ENCODE measurements around the gene BAIAP2L1. TPM values are rescaled to one million over a fixed set of nuclear protein-coding genes. Genes with fewer than 3 reads are reported as not detected.

Gene BAIAP2L1
- total RNA-seq, 2 donors from 2014 or later: 30.5 to 38.4 TPM

- Mint-ChIP-seq H3K4me3 (no peak overlapping the region), H3K27me3 (ENCODE audit: insufficient read depth) (no peaks in the 10 kb centered on the region), H3K36me3 (ENCODE audit: low read depth) (peaks cover 47% of the 10 kb centered on the region), H3K9me3 (no peaks in the 10 kb centered on the region), H3K27ac (no peak overlapping the region), H3K4me1 (peaks cover 9% of the 10 kb centered on the region)
- TF ChIP-seq, protein P1, sequence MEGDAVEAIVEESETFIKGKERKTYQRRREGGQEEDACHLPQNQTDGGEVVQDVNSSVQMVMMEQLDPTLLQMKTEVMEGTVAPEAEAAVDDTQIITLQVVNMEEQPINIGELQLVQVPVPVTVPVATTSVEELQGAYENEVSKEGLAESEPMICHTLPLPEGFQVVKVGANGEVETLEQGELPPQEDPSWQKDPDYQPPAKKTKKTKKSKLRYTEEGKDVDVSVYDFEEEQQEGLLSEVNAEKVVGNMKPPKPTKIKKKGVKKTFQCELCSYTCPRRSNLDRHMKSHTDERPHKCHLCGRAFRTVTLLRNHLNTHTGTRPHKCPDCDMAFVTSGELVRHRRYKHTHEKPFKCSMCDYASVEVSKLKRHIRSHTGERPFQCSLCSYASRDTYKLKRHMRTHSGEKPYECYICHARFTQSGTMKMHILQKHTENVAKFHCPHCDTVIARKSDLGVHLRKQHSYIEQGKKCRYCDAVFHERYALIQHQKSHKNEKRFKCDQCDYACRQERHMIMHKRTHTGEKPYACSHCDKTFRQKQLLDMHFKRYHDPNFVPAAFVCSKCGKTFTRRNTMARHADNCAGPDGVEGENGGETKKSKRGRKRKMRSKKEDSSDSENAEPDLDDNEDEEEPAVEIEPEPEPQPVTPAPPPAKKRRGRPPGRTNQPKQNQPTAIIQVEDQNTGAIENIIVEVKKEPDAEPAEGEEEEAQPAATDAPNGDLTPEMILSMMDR (conservative IDR thresholded peaks at IDR 0.05): no peak
- peaks cover 10% of the 10 kb centered on the region for H3K36me3 ChIP-seq (ENCODE audit: control insufficient read depth, insufficient read depth, low read length)
- H3K9me3 ChIP-seq (ENCODE audit: control insufficient read depth, low read length): no peaks in the 10 kb centered on the region
- H3K4me3 ChIP-seq (ENCODE audit: low read length): no peak overlapping the region
- H3K9ac ChIP-seq (ENCODE audit: extremely low read depth, low read length, poor library complexity, severe bottlenecking): no peak overlapping the region
- WGBS, 2 experiments (ENCODE audit: insufficient coverage in 1 of 2, insufficient read length in 1 of 2): 92 to 100% methylated on average over 3 to 4 of the region's 4 CpGs
- H3K27ac ChIP-seq (ENCODE audit: low read depth, low read length): no peak overlapping the region
- no peaks in the 10 kb centered on the region for H3K27me3 ChIP-seq (ENCODE audit: control insufficient read depth, insufficient read depth, low read length, poor library complexity, severe bottlenecking)
- H3K4me1 ChIP-seq (ENCODE audit: control insufficient read depth, insufficient read depth, low read length): no peaks in the 10 kb centered on the region
- DNase-seq: no peak
Measured at GRCh38 chr7:98352621-98353020, 48.3 kb downstream of the BAIAP2L1 start.

DNA sequence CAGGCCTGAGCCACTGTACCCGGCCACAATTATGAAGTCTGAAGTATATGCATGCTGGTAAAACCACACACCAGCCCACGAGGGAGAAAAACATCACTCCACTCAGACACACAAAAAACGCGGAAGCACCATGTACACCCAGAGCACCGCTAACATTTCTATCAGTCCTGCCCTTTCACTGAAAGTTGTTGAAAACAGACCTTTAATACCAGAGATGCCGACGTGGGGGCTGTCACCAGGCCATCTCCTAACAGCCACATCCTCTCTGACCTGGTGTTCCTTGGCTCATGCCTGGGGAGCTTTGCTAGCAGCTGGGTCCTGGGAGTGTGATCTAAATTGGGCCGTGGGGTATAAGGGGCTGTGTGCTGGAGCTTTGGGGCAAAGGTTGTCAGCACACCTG is 49.8 kb downstream of the BAIAP2L1 start:
- no peak overlapping the region for H3K9ac ChIP-seq (ENCODE audit: extremely low read depth, low read length, poor library complexity, severe bottlenecking)
- no peak overlapping the region for H3K4me3 ChIP-seq (ENCODE audit: low read length)
- peaks cover 8% of the 10 kb centered on the region for H3K36me3 ChIP-seq (ENCODE audit: control insufficient read depth, insufficient read depth, low read length)
- 93 to 100% methylated on average over 2 to 8 of the region's 8 CpGs for WGBS, 2 experiments (ENCODE audit: insufficient coverage in 1 of 2, insufficient read length in 1 of 2)
- no peaks in the 10 kb centered on the region for H3K4me1 ChIP-seq (ENCODE audit: control insufficient read depth, insufficient read depth, low read length)
- TF ChIP-seq, protein P1 (conservative IDR thresholded peaks at IDR 0.05): no peak
- H3K27me3 ChIP-seq (ENCODE audit: control insufficient read depth, insufficient read depth, low read length, poor library complexity, severe bottlenecking): no peaks in the 10 kb centered on the region
- no peaks in the 10 kb centered on the region for H3K9me3 ChIP-seq (ENCODE audit: control insufficient read depth, low read length)
- H3K27me3 Mint-ChIP-seq (ENCODE audit: insufficient read depth): no peaks in the 10 kb centered on the region
- no peaks in the 10 kb centered on the region for H3K9me3 Mint-ChIP-seq
- no peak for DNase-seq
- H3K4me3 Mint-ChIP-seq: no peak overlapping the region
- H3K4me1 Mint-ChIP-seq: peaks cover 9% of the 10 kb centered on the region
- no peak overlapping the region for H3K27ac Mint-ChIP-seq
- H3K36me3 Mint-ChIP-seq (ENCODE audit: low read depth): peaks cover 45% of the 10 kb centered on the region
- no peak overlapping the region for H3K27ac ChIP-seq (ENCODE audit: low read depth, low read length)

GRCh38 chr7:98348726-98349474 is 52.0 kb downstream of the BAIAP2L1 start:
- Mint-ChIP-seq H3K36me3 (ENCODE audit: low read depth) (peaks cover 27% of the 10 kb centered on the region), H3K4me1 (peaks cover 2% of the 10 kb centered on the region), H3K27me3 (ENCODE audit: insufficient read depth) (no peaks in the 10 kb centered on the region), H3K27ac (no peak overlapping the region), H3K4me3 (no peak overlapping the region), H3K9me3 (no peaks in the 10 kb centered on the region)
- H3K9me3 ChIP-seq (ENCODE audit: control insufficient read depth, low read length): no peaks in the 10 kb centered on the region
- no peaks in the 10 kb centered on the region for H3K27me3 ChIP-seq (ENCODE audit: control insufficient read depth, insufficient read depth, low read length, poor library complexity, severe bottlenecking)
- H3K4me3 ChIP-seq (ENCODE audit: low read length): no peak overlapping the region
- TF ChIP-seq, protein P1 (conservative IDR thresholded peaks at IDR 0.05): no peak
- DNase-seq: no peak
- H3K4me1 ChIP-seq (ENCODE audit: control insufficient read depth, insufficient read depth, low read length): no peaks in the 10 kb centered on the region
- H3K36me3 ChIP-seq (ENCODE audit: control insufficient read depth, insufficient read depth, low read length): peaks cover 5% of the 10 kb centered on the region
- H3K9ac ChIP-seq (ENCODE audit: extremely low read depth, low read length, poor library complexity, severe bottlenecking): no peak overlapping the region
- no peak overlapping the region for H3K27ac ChIP-seq (ENCODE audit: low read depth, low read length)
- WGBS, 2 experiments (ENCODE audit: insufficient coverage in 1 of 2, insufficient read length in 1 of 2): 93 to 98% methylated on average over 16 to 23 of the region's 23 CpGs
